OCI-M2 (cell line): ENCODE data around the gene MMS22L.

Experiments
- DNase-seq: peaks from one replicate; lab custom pipeline; 2025; ENCODE audit not compliant: unreplicated experiment; lab: John Stamatoyannopoulos, UW

The MMS22L gene, protein sequence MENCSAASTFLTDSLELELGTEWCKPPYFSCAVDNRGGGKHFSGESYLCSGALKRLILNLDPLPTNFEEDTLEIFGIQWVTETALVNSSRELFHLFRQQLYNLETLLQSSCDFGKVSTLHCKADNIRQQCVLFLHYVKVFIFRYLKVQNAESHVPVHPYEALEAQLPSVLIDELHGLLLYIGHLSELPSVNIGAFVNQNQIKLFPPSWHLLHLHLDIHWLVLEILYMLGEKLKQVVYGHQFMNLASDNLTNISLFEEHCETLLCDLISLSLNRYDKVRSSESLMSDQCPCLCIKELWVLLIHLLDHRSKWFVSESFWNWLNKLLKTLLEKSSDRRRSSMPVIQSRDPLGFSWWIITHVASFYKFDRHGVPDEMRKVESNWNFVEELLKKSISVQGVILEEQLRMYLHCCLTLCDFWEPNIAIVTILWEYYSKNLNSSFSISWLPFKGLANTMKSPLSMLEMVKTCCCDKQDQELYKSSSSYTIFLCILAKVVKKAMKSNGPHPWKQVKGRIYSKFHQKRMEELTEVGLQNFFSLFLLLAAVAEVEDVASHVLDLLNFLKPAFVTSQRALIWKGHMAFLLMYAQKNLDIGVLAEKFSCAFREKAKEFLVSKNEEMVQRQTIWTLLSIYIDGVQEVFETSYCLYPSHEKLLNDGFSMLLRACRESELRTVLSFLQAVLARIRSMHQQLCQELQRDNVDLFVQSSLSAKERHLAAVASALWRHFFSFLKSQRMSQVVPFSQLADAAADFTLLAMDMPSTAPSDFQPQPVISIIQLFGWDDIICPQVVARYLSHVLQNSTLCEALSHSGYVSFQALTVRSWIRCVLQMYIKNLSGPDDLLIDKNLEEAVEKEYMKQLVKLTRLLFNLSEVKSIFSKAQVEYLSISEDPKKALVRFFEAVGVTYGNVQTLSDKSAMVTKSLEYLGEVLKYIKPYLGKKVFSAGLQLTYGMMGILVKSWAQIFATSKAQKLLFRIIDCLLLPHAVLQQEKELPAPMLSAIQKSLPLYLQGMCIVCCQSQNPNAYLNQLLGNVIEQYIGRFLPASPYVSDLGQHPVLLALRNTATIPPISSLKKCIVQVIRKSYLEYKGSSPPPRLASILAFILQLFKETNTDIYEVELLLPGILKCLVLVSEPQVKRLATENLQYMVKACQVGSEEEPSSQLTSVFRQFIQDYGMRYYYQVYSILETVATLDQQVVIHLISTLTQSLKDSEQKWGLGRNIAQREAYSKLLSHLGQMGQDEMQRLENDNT

DNA sequence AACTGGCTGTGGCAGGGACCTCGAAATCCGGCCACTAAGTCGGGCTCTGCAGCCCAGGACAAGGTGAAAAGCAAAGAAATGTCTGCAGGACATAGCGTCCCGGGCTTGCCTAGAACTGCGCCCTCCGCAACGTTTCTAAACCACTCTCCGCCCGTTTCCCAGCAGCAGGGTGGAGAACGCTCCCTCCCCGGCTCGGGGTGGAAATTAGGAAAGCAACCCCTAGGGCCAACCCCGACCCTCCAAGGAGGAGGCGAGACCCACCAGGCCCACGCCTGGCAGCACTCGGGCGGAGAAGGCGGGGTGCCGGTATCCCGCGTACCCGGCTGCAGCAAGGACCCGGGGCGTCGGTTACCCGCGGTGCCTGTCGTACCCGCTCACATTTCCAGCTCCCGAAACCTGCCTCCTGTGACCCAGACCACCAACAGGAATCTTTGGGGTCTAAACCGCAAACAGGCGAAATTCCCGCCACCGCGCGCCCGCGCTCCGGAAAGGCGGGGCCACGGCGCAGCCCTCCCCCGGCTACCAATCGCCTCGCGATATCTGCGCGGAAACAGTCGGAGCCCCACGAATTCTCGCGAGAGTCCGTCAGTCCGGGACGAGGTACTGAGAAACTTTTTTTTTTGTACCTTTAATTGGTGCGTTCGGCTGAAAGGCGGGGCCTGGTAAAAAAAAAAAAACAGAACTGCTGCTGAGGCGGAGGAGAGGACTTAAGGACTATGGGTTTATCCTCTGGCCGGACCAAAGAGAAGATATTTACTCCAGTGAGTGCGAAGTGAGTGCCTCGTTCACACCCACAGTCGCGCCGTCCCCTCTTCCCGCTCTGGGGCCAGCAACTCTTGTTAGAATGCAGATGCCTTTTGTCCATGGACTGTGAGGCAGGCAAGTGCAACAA lies at the start of gene MMS22L:
Gene MMS22L (minus strand): TSS at position 491 of the 892 bp plus-strand sequence. CDS start 739 bp downstream, outside the sequence.
- peak; percentile 77 for DNase-seq

DNA sequence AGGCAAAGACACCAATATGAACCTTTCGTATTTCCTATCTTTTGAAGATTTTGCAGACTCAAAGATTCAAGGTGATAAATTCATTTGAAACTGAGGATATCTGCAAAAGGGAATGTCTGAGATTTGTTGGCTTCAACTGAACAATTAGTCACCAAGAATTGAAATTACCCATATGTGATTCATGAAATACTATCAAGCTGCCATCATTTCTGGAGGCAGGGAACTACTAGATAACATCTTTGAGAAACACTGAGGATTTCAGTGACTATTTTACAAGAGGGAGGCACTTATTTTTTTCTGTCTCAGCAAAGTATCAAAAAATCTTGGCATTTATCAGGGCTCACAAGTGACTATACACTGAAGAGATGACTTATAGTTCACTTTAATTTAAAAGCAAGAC lies 39.8 kb upstream of the MMS22L start:
- DNase-seq: no peak

DNA sequence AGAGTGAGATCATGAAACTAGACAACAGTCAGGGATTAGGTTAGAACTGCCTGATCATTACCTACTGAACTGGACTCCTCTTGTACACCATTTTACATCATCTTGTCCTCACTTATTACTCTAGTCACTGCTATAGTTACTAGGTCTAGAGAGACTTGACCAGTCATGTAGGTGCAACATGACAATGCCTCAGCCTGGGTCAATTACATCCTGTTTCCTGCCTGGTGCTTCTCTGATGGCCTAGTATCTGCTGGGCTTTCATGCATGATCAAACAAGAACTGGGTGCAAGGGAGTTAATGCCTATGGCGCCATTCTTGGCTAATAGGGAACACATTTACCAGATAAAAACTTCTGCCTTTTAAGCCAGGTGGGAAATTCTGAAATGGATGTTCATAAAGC lies 39.2 kb upstream of the MMS22L start:
- DNase-seq: no peak

DNA sequence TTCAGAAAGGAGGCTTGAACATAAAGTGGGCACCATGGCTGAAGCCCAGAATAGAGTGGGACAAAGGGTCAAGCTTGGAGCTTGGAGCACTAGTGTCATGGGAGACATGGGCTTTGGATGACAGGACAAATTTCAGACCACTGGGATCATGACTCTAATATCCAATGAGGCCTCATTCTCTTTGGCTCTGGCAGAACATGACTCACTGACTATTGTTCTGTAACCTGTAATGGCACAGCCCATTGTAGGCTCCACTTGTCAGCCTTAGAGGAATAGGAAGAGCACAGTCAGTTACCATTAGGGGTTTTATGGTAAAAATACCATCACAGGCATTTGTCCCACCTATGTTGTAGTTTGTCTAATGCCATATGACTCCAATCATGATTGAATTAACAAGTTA lies 34.0 kb upstream of the MMS22L start:
- no peak for DNase-seq

DNA sequence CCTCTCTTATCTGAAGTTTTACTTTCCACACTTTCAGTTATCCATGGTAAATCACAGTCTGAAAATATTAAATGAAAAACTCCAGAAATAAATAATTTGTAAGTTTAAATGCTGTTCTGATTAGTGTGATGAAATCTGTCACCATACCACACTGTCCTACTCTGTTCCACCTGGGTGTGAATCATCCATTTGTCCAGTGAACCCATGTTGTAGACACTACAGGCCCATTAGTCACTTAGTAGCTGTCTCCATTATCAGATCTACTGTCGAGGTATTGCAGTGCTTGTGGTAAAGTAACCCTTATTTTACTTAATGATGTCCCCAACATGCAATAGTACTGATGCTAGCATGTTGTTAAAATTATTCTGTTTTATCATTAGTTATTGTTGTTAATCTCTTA lies 29.2 kb upstream of the MMS22L start:
- no peak for DNase-seq

DNA sequence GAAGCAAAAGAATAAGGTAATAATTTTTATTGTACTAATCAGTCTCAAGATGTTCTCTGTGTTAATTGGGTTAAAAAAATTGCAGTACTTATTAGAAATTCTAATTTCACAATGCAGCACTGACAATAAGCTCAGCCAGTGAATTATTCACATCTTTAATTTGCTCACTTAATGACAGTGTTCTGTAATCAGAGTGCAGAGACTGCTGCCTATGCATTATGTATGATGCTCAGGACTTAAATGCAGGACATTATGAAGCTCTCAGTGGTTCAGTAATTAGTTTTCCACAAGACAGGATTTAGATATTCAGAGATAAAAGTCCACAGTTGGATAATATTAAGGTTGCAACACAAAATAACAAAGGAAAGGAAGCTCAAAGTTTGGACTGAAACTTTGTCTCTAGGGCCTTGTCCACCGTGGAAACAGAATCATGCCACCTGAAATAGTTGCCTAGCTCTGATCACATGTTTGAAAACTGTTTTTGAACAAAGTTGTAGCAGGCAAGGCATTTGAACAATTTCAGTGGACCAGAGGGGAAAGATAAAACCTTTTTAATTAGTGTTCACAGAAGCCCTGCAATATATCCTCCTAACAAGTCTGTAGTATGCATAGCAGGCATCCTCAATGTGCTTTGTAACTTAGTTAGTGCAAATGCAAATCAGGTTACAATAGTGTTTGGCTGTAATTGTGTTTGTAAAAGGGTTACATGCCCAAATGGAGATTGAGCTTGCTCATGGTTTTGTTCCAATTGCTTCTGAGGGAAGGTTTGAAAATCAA lies 23.7 kb upstream of the MMS22L start:
- no peak for DNase-seq

DNA sequence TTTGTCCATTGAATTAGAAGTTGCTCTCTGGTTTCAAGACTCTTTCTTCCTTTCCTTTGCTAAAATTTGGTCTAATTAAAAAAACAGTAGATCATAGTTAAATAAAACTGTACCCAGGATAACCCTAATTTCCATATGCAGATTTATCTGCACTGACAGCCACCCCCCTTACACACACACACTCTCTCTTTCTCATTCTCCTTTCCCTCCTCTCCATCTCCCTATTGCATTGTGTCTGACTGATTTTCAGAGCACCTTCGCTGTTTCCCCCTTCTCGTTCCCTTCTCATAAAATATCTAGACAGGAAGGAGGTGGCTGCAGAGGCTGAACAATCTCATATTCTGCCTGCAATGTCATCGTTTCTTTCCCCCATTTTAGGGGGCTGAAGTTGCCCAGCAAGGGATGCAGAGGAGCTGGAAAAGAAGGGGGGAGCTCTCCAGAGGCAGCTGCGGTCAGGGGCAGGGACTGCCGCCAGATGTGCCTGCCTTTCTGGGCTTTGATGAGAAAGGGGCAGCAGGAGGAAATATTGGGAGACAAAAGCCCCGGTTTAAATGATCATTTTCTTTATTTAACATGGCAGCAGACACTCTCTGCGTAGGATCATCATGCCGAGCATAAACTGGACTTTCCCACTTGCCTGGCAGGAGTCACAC lies 22.5 kb upstream of the MMS22L start:
- DNase-seq: no peak

DNA sequence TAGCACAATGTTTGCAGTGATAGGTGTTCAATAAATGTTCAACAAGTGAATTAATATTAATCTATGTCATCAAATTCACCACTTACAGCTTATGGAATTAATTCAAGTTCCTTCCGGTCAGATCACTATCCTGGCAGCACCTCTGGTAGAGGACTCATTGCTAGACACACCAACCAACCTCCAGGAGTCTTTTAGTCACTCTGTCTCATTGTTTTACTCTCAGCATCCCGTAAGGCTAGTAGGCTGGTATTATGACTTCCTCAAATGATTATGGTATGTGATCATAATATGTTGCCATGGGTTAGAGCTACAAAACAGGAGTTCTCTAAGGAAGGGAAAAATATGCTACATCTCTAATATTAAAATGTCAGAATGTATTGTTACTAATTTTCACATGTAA lies 21.7 kb upstream of the MMS22L start:
- no peak for DNase-seq

DNA sequence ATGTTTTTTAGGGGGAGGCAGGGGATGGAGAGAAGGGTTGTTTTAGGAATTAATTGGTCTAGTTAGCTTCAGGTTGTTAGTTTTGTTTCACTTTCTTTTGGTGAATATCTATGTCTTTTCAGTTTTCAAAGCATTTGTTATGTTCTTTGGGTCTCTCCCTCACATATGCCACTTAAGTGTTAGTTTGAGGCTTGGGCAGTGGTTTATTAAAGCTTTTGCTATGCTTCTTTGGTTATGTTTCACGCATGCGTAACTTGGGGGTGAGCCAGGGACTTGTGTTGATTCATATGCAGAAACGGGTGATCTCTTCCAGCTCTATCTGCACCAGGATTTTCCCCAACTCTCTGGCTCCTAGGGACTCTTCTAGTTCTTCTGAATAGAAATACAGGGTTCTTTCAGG lies 11.4 kb upstream of the MMS22L start:
- DNase-seq: no peak

DNA sequence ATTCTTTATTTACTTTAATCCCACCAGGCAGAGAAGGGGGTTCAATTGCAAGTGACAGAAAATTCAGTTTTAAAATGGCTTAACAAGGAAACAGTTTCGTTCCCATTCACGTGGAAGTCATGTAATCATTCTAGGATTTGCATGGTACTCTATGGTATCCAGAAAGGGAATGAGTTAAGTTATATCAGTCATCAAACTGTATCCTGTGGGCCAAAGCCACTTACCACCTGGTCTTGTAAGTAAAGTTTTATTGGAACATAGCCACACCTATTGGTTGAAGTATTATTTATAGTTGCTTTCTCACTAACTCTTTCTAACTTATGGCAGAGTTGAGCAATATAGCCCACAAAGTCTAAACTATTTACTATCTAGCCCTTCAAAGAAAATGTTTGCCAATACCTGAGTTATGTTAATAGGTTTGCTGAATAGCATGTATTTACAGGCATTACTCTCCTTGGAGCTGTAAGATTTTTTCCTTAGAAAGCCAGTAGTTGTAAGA lies 10.2 kb upstream of the MMS22L start:
- no peak for DNase-seq

DNA sequence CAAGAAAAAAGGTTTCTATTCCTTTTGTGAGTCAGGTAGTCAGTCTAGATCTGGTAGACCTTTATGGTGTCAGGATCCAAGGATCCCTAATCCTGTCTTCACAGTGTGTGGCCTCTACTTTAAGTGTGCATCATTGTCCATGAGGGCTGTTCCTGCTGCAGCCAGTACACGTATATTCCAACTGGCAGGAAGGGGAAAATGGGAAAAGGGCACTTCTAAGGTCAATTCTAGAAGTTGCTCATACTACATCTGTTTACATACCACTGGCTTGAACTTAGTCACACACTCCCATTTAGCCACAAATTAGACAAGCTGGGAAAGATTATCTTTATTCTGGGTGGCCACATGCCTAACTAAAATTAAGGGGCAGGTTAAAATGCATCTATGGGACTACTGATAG lies 9.7 kb upstream of the MMS22L start:
- no peak for DNase-seq

DNA sequence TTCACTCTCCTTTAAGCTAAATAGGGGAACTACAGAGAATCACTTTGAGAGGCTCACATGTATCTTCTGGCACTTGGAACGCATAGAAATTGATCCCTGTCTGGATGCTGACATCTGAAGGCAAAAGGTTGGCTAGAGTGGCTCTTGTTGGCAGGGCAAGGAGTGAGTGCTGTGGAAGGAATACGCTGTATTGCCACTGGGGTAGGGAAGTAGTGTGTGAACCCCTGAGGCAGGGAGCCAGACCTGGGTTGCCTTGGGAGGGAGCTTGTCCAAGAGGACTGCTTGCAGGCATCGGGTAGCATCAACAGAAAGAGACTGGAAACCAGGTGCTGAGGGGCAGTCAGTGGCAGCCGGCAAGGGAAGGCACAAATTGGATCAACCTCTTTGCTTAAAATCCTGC lies 8.9 kb upstream of the MMS22L start:
- no peak for DNase-seq

DNA sequence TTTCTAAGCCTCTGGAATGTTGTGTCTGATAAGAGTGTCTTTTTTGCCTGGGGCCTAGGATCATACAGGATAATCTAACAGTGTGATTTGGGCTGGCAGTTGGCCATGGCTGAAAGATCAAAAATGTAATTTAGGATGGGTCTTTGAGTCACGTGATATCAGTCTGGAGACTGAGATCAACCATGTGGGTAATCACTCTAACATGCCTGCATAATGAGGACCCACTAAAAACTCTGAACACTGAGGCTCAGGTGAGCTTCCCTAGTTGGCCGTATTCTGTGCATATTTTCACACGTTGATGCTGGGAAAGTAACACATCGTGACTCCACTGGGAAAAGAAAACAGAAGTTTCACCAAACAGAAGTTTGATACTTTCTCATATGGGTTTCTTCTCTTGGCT lies 6.3 kb upstream of the MMS22L start:
- no peak for DNase-seq

DNA sequence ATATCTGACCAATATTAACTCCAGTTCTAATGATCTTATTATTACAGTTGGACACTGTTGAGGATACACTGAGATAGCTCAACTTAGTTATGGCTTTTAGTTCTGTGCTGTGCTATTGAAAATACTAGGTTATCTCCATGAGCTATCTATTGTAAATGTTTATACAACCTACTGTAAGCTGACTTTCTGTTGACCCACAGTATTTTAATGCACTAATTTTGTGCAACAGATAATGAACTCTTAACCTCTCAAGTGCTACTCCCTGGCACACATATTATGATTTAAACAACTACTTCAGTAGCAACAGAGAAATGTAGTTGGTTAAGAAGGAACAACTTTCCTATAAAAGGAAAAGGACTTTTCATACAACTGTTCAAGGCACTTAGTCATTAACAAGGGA lies 5.2 kb upstream of the MMS22L start:
- no peak for DNase-seq

DNA sequence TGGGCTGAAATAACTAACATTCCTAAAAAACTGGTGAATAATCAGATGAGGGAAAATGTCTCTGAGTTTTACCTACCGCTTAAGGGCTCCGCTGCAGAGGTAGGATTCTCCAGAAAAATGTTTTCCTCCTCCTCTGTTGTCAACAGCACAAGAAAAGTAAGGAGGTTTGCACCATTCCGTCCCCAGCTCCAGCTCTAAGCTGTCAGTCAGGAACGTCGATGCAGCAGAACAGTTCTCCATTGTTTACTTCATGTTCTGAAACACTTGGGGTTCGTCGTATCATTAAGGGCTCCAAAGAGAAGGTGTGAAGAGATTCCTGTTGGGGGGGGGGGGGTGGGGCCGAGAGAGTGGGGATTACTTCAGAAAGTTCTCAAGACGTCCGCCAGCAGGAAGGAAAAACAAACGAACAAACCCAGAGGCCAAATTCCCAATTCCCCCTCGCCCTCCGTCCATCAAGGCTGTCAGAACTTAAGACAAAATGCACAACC lies 734 bp downstream of the MMS22L start:
- DNase-seq: no peak

DNA sequence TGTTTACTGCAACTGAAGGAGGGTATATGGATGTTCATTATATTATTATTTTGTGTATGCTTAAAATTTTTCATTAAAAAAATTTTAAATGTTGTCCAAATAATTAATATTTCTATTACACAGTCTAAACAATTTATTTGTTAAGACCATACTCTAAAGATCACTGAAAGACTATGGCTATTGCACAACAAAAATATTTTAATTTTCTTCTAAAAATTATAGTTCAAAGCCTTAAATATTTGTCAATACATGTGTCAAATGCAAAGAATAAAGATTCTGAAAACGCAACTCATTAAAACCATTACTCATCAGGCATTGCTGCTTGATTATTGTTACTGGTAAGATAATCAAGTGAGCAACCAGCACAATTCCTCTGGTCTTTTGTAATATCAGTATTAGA lies 2.2 kb downstream of the MMS22L start:
- DNase-seq: no peak

DNA sequence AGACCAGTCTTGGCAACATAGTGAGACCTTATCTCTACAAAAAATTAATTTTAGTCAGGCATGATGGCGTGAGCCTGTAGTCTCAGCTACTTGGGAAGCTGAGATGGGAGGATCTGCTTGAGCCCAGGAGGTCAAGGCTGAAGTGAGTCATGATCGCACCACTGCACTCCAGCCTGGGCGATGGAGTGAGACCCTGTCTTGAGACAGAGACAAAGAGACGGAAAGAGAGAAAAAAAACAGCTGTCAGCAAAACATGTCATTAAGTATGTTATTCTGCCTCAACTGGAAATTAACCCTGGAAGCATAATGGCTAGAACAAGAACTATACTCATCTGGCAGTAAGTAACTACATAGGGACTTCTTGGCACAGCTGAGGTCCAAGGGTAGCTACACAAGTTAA lies 7.2 kb downstream of the MMS22L start:
- DNase-seq: no peak

DNA sequence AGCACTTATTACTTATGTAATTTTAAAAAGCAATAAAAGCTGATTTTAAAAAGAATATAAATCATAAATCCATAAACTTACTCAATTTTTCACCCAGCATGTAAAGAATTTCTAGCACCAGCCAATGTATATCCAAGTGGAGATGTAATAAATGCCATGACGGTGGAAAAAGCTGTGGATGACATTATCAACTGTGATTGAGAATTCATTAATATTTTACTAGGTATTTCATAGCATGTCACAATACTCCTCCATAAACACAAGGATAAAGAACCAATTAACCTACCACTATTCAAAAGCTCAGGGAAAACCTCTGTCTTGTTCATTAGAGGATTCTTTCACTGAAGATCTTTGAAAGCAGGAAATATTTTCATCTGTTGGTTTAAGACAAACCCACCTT lies 13.2 kb downstream of the MMS22L start:
- DNase-seq: no peak

DNA sequence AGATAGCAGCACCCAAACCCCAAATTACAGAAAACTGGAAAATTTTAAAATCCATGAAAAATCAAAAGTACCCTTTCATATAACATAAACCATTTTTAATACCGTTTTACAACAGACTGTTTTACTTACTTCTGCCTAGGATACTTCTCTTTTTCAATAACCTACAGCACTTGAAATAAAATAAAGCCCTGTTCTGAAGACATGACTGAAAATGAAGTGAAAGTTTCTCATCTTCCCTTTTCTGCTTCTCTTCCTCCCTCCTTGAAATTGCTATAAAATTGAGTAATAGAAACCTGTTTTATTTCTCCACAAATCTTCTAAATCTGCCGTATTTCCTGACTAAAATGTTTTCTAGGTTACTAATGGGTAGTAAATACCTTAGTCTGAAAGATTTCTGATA lies 20.3 kb downstream of the MMS22L start:
- DNase-seq: no peak
